ENCODE results near the gene CDK6.
A peak's percentile ranks its signal among the peaks of the same experiment; 100 is the strongest.

DNA sequence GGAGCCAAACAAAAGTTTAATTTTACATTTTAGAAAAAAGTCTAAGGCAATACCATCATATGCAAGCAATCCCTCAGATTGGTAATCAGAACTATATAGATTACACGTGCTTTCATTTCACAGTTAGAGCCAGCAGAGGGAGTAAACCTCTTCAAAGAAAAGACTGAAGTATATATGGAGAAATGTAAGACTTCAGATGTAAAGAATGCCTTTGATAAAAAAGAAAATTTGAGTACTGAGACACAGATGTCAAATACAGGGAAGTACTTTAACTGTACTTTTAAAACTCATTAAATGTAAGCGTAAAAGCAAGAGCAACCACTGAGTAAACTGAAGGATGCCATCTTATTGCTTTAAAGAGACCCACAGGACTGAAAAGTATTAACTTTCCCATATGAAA is 144.8 kb downstream of the CDK6 start:
- TF ChIP-seq POLR2A (IDR thresholded peaks at IDR 0.05; ENCODE audit: borderline replicate concordance, extremely low read depth, insufficient read depth, insufficient read length): no peak
- TF ChIP-seq, protein P1, sequence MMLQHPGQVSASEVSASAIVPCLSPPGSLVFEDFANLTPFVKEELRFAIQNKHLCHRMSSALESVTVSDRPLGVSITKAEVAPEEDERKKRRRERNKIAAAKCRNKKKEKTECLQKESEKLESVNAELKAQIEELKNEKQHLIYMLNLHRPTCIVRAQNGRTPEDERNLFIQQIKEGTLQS (IDR thresholded peaks at IDR 0.05): no peak
- no peak for TF ChIP-seq SIN3A (IDR thresholded peaks at IDR 0.05; ENCODE audit: low read depth)
- TF ChIP-seq, protein P2, sequence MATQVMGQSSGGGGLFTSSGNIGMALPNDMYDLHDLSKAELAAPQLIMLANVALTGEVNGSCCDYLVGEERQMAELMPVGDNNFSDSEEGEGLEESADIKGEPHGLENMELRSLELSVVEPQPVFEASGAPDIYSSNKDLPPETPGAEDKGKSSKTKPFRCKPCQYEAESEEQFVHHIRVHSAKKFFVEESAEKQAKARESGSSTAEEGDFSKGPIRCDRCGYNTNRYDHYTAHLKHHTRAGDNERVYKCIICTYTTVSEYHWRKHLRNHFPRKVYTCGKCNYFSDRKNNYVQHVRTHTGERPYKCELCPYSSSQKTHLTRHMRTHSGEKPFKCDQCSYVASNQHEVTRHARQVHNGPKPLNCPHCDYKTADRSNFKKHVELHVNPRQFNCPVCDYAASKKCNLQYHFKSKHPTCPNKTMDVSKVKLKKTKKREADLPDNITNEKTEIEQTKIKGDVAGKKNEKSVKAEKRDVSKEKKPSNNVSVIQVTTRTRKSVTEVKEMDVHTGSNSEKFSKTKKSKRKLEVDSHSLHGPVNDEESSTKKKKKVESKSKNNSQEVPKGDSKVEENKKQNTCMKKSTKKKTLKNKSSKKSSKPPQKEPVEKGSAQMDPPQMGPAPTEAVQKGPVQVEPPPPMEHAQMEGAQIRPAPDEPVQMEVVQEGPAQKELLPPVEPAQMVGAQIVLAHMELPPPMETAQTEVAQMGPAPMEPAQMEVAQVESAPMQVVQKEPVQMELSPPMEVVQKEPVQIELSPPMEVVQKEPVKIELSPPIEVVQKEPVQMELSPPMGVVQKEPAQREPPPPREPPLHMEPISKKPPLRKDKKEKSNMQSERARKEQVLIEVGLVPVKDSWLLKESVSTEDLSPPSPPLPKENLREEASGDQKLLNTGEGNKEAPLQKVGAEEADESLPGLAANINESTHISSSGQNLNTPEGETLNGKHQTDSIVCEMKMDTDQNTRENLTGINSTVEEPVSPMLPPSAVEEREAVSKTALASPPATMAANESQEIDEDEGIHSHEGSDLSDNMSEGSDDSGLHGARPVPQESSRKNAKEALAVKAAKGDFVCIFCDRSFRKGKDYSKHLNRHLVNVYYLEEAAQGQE (IDR thresholded peaks at IDR 0.05; ENCODE audit: low read depth): no peak
- TF ChIP-seq, protein P3, sequence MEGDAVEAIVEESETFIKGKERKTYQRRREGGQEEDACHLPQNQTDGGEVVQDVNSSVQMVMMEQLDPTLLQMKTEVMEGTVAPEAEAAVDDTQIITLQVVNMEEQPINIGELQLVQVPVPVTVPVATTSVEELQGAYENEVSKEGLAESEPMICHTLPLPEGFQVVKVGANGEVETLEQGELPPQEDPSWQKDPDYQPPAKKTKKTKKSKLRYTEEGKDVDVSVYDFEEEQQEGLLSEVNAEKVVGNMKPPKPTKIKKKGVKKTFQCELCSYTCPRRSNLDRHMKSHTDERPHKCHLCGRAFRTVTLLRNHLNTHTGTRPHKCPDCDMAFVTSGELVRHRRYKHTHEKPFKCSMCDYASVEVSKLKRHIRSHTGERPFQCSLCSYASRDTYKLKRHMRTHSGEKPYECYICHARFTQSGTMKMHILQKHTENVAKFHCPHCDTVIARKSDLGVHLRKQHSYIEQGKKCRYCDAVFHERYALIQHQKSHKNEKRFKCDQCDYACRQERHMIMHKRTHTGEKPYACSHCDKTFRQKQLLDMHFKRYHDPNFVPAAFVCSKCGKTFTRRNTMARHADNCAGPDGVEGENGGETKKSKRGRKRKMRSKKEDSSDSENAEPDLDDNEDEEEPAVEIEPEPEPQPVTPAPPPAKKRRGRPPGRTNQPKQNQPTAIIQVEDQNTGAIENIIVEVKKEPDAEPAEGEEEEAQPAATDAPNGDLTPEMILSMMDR (IDR thresholded peaks at IDR 0.05 in 2 of 3, conservative IDR thresholded peaks at IDR 0.05 in 1 of 3; ENCODE audit: borderline replicate concordance in 1 of 3, insufficient read depth in 1 of 3, low read depth in 2 of 3, low read length in 2 of 3): peak; percentile 58 to 76 (median 75)

Data from HCT116 (cell line).